Measurements from ENCODE around the gene CARD11.

Gene CARD11

DNA sequence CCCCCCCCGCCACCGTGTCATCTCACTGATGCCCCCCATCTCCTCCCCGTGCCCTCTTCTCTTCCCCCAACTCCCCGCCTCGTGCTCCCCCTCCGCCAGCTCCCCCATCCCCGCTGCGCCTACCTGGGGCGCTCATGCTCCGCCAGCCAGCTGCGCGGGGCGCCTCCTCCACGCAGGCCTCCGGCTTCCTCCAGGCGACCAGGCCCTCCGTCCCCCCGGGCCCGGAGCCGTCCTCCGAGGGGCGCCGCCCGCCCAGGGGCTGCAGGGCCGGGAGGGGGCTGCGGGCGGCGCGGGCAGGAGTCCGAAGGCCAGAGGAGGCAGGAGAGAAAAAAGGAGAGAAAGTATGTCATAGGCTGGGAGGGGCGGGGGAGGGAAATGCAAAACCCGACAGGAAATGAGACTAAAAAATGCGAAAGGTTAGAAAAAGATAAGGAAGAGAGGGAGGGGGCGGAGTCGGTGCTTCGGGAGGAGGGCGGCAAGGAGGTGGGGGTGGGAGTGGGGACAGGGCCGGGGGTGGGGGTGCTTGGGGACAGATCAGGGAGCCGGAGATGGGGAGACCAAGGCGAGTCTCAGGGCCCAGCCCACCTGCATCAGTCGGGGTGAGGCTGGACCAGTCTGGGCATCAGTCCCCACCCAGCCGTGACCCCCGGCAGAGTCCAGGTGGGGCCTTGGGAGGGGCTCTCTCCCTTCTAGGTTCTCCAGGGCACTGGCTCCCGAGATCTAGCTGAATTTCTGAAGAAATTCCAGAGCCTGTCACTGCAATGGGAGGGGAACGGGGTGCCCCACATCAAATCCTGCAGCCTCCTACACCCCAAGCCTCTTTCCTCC is at the start of gene CARD11:
TSS of gene CARD11 (minus strand) at position 324 of the 828 bp plus-strand sequence. CDS start 85,361 bp downstream, outside the sequence.
- no peak within 1 kb of the TSS for H3K27ac ChIP-seq
- TF ChIP-seq, protein P1, sequence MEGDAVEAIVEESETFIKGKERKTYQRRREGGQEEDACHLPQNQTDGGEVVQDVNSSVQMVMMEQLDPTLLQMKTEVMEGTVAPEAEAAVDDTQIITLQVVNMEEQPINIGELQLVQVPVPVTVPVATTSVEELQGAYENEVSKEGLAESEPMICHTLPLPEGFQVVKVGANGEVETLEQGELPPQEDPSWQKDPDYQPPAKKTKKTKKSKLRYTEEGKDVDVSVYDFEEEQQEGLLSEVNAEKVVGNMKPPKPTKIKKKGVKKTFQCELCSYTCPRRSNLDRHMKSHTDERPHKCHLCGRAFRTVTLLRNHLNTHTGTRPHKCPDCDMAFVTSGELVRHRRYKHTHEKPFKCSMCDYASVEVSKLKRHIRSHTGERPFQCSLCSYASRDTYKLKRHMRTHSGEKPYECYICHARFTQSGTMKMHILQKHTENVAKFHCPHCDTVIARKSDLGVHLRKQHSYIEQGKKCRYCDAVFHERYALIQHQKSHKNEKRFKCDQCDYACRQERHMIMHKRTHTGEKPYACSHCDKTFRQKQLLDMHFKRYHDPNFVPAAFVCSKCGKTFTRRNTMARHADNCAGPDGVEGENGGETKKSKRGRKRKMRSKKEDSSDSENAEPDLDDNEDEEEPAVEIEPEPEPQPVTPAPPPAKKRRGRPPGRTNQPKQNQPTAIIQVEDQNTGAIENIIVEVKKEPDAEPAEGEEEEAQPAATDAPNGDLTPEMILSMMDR (conservative IDR thresholded peaks at IDR 0.05): no peak

DNA sequence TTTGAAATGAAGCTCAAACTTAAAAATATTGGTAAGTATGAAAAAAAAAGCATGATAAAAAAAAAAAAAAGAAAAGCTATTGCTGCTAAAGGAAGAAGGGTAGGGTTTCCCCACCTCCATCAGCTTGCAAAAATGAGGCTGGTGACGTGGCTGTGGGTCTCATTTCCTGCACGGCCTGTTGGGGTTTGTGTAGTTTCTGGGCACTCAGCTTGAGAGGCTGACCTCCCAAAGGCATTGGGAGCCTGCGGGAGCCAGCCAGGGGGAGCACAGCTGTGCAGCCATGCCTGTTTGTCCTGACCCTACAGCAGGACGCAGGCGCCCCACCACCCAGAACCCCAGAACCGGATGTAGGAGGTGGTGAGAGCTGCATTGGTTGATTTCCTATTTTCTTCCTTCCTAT is 48.8 kb upstream of the CARD11 start:
- no peak overlapping the region for H3K27ac ChIP-seq
- TF ChIP-seq, protein P1 (conservative IDR thresholded peaks at IDR 0.05): no peak

DNA sequence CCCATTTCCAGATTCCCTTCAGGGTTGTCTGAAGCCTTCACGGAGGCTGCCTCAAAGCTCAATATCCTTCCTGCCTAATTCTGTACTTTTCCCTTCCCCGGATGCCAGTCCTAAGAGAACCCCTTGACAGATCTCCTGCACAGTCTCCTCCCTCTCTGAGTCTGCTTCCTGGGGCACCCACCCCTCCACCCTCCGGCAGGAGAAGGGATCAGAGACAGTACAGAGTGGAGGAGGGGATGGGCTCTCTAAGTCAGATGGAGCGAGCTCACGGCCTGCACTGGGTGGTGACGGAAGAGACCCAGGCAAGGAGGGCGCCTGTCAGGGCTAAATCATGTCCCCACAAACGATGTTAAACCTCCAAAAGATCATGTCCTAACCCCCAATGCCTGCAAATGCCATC is 48.0 kb upstream of the CARD11 start:
- no peak overlapping the region for H3K27ac ChIP-seq
- TF ChIP-seq, protein P1 (conservative IDR thresholded peaks at IDR 0.05): no peak

DNA sequence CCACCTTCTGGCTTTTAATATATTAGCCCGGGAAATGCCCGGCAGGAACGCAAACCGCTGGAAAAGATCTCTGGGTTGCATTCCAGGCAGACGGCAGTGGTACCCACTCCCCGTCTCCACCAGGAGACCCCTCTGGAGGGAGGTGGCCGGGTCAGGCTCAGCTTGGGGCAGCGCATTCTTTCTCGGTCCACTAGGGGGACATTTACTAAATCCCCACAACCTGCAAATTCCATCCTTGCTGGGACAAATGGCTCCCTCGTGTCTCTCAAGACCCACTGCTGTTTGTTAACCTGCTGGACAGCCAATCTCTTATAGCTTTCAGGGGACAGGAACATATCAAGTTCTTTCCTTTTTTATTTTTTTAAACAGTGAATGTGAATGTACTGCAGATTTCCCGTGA is 45.8 kb upstream of the CARD11 start:
- TF ChIP-seq, protein P1 (conservative IDR thresholded peaks at IDR 0.05): peak; percentile 75
- no peak overlapping the region for H3K27ac ChIP-seq

DNA sequence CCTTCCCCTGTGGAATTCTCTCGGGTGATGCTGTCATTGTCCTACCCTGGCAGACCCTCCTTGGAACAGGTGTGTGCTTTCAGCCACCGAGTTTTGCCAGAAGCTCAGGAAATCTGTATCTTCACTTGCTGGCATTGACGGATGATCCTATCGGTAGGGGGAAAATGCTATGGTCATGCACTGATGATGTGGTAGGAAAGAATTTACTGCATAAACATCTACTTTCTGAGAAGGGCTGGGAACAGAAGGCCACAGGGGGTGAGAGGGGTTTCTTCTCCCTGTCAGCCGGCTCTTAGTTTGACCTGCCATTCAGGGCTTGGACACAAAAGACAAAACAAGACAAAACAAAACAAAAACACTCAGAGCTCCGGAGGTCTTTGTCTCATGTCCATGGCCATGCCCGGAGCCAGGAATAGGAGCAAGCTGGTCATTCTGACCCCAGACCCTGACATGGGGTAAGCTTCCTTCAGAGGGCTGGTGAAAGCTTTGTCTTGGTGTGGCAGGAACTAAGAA is 43.6 kb upstream of the CARD11 start:
- TF ChIP-seq, protein P1 (conservative IDR thresholded peaks at IDR 0.05): no peak
- no peak overlapping the region for H3K27ac ChIP-seq

DNA sequence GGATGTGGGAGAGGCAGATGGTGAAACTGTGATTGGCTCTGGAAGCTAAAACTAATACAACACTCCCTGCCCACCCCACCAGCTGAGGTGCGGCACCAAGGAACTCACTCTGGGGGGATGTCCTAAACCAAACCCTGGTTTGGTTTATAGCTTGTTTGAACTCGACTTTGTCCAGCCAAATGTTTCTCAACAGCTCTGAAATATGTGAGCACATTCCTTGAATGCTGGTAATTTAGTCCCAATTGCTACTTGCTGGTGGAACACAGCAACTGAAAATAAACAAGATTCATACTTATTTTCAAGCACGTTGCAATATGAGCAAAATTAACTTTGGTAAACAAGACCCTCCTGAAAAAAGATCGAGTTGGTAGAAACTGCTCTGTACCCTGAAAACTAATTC is 39.7 kb upstream of the CARD11 start:
- no peak overlapping the region for H3K27ac ChIP-seq
- TF ChIP-seq, protein P1 (conservative IDR thresholded peaks at IDR 0.05): no peak

DNA sequence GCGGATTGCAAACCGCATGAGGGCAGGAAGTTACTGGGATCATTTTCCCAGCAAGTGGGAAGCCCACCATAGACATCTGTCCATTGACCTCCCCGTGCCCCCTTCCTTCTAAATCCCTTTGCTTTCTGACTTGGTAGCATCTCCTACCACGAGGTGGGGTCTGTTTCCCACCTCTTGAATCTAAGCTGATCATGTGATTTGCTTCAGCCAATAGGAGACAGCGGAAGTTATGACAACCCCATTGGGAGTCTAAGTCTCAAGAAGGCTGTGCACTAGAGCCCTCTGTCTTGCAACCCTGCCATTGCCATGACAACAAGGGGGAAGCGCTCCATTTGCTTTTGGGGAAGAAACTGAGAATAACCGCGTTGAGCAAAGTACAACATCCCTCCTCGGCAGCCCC is 39.2 kb upstream of the CARD11 start:
- no peak overlapping the region for H3K27ac ChIP-seq
- TF ChIP-seq, protein P1 (conservative IDR thresholded peaks at IDR 0.05): no peak

All from VCaP (cell line).